Activated naive CD4-positive, alpha-beta T cell treated with anti-CD3 and anti-CD28 coated beads, Interleukin-2, amount 50 U/mL, for 24 hours (primary cell): ENCODE measurements around the gene EPB41L4A.

Source experiments
- H3K27ac Mint-ChIP-seq: one replicate; pipeline ENCODE4 v1.8.0; 2021; ENCODE audit warnings: mild to moderate bottlenecking, mixed read lengths
- H3K27me3 Mint-ChIP-seq: one replicate; pipeline ENCODE4 v1.8.0; 2021; ENCODE audit warnings: mixed read lengths
- H3K36me3 Mint-ChIP-seq: one replicate; pipeline ENCODE4 v1.8.0; 2021; ENCODE audit warnings: mixed read lengths
- H3K4me1 Mint-ChIP-seq: one replicate; pipeline ENCODE4 v1.8.0; 2021; ENCODE audit warnings: mixed read lengths
- H3K4me3 Mint-ChIP-seq: one replicate; pipeline ENCODE4 v1.8.0; 2021; ENCODE audit warnings: mild to moderate bottlenecking, mixed read lengths
- H3K9me3 Mint-ChIP-seq: one replicate; pipeline ENCODE4 v1.8.0; 2021; ENCODE audit warnings: mixed read lengths

EPB41L4A gene

GRCh38 chr5:112205846-112206245 is 213.2 kb downstream of the EPB41L4A start:
- Mint-ChIP-seq H3K36me3 (no peaks in the 10 kb centered on the region), H3K4me1 (no peaks in the 10 kb centered on the region), H3K4me3 (no peak overlapping the region), H3K27me3 (peaks cover 33% of the 10 kb centered on the region), H3K9me3 (peaks cover 6% of the 10 kb centered on the region), H3K27ac (no peak overlapping the region)

DNA sequence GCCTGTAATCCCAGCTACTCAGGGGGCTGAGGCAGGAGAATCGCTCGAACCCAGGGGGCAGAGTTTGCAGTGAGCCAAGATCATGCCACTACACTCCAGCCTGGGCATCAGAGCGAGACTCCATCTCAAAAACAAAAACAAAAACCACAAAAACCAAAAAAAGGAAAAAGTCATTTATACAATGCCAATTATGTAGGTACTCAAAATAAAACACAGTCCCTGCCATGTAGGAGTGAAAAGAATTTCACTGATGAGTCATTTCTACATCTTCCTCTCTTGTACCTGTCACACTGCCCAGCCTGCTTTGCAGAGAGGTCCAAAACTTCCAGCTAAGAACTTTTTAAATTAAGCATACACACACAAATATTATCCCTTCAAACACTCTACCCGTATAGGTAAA is 215.8 kb downstream of the EPB41L4A start:
- no peak overlapping the region for H3K27ac Mint-ChIP-seq
- no peak overlapping the region for H3K4me3 Mint-ChIP-seq
- no peaks in the 10 kb centered on the region for H3K36me3 Mint-ChIP-seq
- H3K9me3 Mint-ChIP-seq, result peaks cover 6% of the 10 kb centered on the region
- peaks cover 46% of the 10 kb centered on the region for H3K27me3 Mint-ChIP-seq
- no peaks in the 10 kb centered on the region for H3K4me1 Mint-ChIP-seq

DNA sequence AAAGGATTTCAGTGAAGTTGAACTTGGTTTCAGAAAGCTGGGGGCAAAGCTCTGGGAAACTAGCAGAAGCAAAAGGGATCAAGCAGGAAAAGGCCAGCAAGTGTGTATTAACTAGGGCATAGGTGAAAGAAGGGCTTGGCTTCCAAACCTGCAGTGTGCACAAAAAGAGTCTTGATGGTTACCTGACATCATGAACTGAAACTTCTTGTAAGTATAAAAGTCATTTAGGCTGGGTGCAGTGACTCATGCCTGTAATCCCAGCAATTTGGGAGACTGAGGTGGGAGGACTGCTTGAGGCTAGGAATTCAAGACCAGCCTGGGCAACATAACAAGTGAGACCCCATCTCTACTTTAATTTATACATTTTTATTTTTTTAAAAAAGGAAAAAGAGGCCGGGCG is 216.4 kb downstream of the EPB41L4A start:
- Mint-ChIP-seq H3K9me3 (peaks cover 6% of the 10 kb centered on the region), H3K4me3 (no peak overlapping the region), H3K27ac (no peak overlapping the region), H3K36me3 (no peaks in the 10 kb centered on the region), H3K4me1 (no peaks in the 10 kb centered on the region), H3K27me3 (peaks cover 46% of the 10 kb centered on the region)

DNA sequence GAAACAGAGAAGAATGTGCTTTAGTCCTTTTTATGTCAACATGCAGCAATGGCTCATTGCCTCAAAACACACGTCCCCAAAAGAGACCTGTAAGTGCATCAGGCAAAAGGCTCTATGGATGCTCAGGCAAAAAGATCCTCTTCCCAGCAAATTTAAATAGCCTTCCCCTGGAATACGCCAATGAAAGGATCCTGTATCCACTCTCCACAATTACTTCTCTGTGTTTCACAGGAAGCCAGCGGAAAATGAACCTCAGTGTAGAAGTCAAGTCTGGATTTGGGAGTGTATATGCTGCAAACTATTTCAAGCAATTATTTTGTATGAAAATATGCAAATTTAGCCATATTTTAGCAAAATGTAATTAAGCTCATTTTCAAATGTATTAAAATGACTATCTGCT is 217.9 kb downstream of the EPB41L4A start:
- Mint-ChIP-seq H3K9me3 (no peaks in the 10 kb centered on the region), H3K27me3 (peaks cover 36% of the 10 kb centered on the region), H3K27ac (no peak overlapping the region)

GRCh38 chr5:112200131-112200530 is 218.9 kb downstream of the EPB41L4A start:
- Mint-ChIP-seq H3K36me3 (no peaks in the 10 kb centered on the region), H3K9me3 (no peaks in the 10 kb centered on the region), H3K4me3 (no peak overlapping the region), H3K27ac (no peak overlapping the region), H3K27me3 (peaks cover 32% of the 10 kb centered on the region), H3K4me1 (no peaks in the 10 kb centered on the region)

More for the DNA sequence above, 217.9 kb downstream of the EPB41L4A start:
- Mint-ChIP-seq H3K4me1 (no peaks in the 10 kb centered on the region), H3K36me3 (no peaks in the 10 kb centered on the region), H3K4me3 (no peak overlapping the region)

DNA sequence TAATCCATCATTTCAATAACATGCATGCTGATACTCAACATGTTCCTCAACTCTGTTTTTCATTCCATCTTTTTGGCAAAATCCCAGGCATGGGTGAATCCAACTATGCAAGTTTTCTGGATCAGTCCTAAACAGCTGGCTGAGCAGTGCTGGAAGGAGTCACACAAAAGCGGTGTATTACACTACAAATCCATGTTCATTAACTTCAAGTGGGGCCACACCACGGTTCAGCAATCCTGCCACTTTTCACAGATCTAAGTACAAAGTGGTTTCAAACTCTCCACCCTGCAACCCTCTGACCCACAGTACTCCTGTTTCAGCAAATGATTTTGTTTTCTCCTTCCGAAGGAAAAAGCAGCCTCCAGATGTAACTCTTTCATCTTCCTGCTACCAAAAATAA is 222.5 kb downstream of the EPB41L4A start:
- no peaks in the 10 kb centered on the region for H3K4me1 Mint-ChIP-seq
- no peak overlapping the region for H3K4me3 Mint-ChIP-seq
- no peak overlapping the region for H3K27ac Mint-ChIP-seq
- peaks cover 22% of the 10 kb centered on the region for H3K27me3 Mint-ChIP-seq
- no peaks in the 10 kb centered on the region for H3K36me3 Mint-ChIP-seq
- no peaks in the 10 kb centered on the region for H3K9me3 Mint-ChIP-seq

DNA sequence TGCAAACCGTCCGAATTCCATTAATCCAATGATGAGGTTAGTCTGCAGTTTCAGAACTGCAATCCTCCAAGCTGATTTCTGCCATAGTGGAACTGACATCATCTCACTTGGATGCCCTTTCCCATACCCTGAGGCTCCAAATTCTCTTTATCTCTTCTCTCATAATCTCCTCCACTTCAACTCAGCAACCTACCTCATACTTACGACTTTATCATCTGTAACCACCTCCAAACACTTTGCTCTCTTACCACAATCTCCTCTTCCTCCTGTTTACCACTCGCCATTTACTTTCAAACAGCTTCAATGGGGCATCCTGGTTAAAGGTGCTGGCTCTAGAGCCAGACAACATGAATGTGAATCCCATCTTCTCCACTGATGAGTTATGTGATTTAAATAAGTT is 223.2 kb downstream of the EPB41L4A start:
- no peaks in the 10 kb centered on the region for H3K36me3 Mint-ChIP-seq

GRCh38 chr5:112192866-112193265 is 226.2 kb downstream of the EPB41L4A start:
- Mint-ChIP-seq H3K27ac (no peak overlapping the region), H3K9me3 (no peaks in the 10 kb centered on the region), H3K36me3 (no peaks in the 10 kb centered on the region), H3K4me1 (no peaks in the 10 kb centered on the region), H3K4me3 (no peak overlapping the region), H3K27me3 (peaks cover 13% of the 10 kb centered on the region)

More for the DNA sequence above, 223.2 kb downstream of the EPB41L4A start:
- Mint-ChIP-seq H3K4me1 (no peaks in the 10 kb centered on the region), H3K27me3 (peaks cover 19% of the 10 kb centered on the region), H3K4me3 (no peak overlapping the region), H3K27ac (no peak overlapping the region), H3K9me3 (no peaks in the 10 kb centered on the region)

- H3K4me3 Mint-ChIP-seq, result no peak overlapping the region
- no peaks in the 10 kb centered on the region for H3K9me3 Mint-ChIP-seq
Observed at GRCh38 chr5:112192072-112192471, 227.0 kb downstream of the EPB41L4A start.

GRCh38 chr5:112189391-112189790 is 229.7 kb downstream of the EPB41L4A start:
- Mint-ChIP-seq H3K36me3 (no peaks in the 10 kb centered on the region), H3K27me3 (peaks cover 22% of the 10 kb centered on the region), H3K9me3 (no peaks in the 10 kb centered on the region)

More at GRCh38 chr5:112192072-112192471, 227.0 kb downstream of the EPB41L4A start:
- peaks cover 20% of the 10 kb centered on the region for H3K27me3 Mint-ChIP-seq
- no peaks in the 10 kb centered on the region for H3K4me1 Mint-ChIP-seq
- H3K36me3 Mint-ChIP-seq, result no peaks in the 10 kb centered on the region
- H3K27ac Mint-ChIP-seq, result no peak overlapping the region

DNA sequence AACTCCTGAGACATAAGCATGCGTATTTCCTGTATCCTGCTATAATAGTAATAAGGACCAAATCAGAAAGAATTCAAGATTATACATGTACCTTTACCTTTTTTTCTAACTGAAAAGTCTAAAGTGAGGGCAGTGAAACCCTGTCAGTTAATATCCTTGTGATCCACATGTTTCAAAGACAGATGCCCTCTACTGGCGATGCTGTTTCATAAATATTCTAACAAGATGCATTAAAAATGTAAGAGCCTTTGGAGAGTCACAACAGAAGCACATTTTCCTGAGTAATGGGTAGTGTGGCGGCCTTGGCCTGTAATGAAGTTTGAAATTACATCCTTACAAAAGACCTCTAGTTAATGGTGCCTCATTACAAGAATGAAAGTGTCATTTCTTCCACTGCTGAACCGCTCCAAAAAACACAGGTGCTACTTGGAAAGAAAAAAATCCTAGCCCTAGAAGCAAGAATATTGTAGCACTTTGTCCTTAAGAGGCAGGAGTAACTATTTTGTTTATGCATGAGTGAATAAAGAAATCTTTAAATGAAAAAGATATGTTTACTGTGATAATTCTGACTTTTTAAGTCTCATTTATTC is 232.6 kb downstream of the EPB41L4A start:
- Mint-ChIP-seq H3K27me3 (peaks cover 20% of the 10 kb centered on the region), H3K4me1 (no peaks in the 10 kb centered on the region), H3K9me3 (no peaks in the 10 kb centered on the region), H3K27ac (no peak overlapping the region), H3K36me3 (no peaks in the 10 kb centered on the region), H3K4me3 (no peak overlapping the region)

More at GRCh38 chr5:112189391-112189790, 229.7 kb downstream of the EPB41L4A start:
- H3K27ac Mint-ChIP-seq, result no peak overlapping the region
- H3K4me1 Mint-ChIP-seq, result no peaks in the 10 kb centered on the region
- H3K4me3 Mint-ChIP-seq, result no peak overlapping the region

DNA sequence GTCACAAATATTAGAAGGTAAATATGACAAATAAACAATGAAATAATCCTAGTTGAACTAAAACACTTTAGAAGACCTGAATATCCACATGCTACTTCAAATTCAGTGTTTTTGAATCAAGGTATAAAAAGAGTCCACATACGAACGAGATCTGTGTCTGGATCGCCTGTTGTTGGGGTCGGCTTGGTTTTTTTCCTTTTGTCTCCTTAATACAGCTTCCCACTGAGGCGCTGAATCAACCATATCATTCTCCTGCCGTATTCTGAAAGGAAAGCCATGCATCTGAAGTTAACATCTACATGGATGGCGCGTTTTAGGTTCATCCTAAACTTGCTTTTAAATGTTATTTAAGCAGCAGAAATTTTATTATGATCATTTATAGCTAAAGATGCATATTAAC is 235.2 kb downstream of the EPB41L4A start:
- Mint-ChIP-seq H3K27ac (no peak overlapping the region), H3K4me3 (no peak overlapping the region), H3K4me1 (no peaks in the 10 kb centered on the region), H3K9me3 (no peaks in the 10 kb centered on the region), H3K27me3 (peaks cover 21% of the 10 kb centered on the region), H3K36me3 (no peaks in the 10 kb centered on the region)

DNA sequence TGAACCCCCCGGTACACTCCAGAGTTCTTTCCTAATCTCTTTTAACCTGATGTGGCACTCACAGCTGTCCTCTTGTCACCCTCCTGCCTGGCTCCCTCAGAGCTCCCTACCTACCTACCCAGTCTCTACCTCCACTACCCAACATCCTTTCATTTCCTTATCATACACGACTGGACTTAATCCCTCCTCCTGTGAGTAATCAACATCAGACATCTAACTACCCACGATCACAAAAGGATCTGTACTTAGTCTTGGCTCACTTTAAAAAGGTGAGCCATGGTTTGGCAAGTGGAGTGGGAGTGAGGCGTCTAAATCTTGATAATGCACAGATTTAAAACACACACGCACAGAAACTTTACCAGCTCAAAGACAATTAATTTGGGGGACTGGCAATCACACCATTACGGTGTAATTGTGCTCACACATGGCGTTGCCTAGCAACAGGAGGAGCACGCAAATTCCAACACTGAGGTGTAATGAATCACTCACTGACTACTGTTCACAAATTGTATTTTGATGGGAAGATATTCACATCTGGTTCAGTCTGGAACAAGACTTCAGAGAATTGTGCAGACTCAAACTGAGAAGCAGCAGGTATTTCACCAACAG is 235.9 kb downstream of the EPB41L4A start:
- H3K27me3 Mint-ChIP-seq, result peaks cover 17% of the 10 kb centered on the region
- H3K9me3 Mint-ChIP-seq, result no peaks in the 10 kb centered on the region
- H3K36me3 Mint-ChIP-seq, result no peaks in the 10 kb centered on the region
- no peak overlapping the region for H3K4me3 Mint-ChIP-seq
- H3K27ac Mint-ChIP-seq, result no peak overlapping the region
- no peaks in the 10 kb centered on the region for H3K4me1 Mint-ChIP-seq

DNA sequence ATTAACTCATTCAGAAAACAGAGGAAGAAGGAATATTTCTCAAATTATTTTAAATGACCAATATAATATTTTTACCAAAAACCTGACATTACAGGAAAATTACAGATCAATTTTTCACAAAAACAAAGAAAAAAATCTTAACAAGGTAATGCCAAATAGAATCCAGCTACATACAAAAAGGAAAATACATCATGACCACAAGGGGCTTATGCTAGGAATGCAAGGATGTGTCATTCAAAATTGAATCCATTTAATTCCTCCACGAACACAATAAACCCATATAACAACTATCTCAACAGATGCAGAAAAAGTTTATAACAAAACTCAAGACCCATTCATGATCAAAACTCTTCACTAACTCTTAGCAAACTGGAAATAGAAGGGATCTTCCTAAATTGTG is 239.8 kb downstream of the EPB41L4A start:
- H3K9me3 Mint-ChIP-seq, result no peaks in the 10 kb centered on the region
- peaks cover 7% of the 10 kb centered on the region for H3K27me3 Mint-ChIP-seq
- H3K27ac Mint-ChIP-seq, result no peak overlapping the region
- H3K36me3 Mint-ChIP-seq, result peaks cover 1% of the 10 kb centered on the region
- no peak overlapping the region for H3K4me3 Mint-ChIP-seq
- H3K4me1 Mint-ChIP-seq, result no peaks in the 10 kb centered on the region

- H3K9me3 Mint-ChIP-seq, result no peaks in the 10 kb centered on the region
- H3K36me3 Mint-ChIP-seq, result peaks cover 1% of the 10 kb centered on the region
- H3K4me1 Mint-ChIP-seq, result no peaks in the 10 kb centered on the region
- H3K27me3 Mint-ChIP-seq, result peaks cover 1% of the 10 kb centered on the region
- H3K27ac Mint-ChIP-seq, result no peak overlapping the region
- H3K4me3 Mint-ChIP-seq, result no peak overlapping the region
Observed at GRCh38 chr5:112174959-112175594, 244.0 kb downstream of the EPB41L4A start.
